IMR-90 (cell line): ENCODE data around the gene NMUR1.

Experiments
- BHLHE40 ChIP-seq: fragments of 150-350 bp; IDR thresholded peaks from 2 replicates; pipeline ENCODE4 v1.6.1; 2016; ENCODE audit warnings: mild to moderate bottlenecking, low read depth, low read length
- CEBPB ChIP-seq: IDR thresholded peaks from 2 replicates; pipeline ENCODE4 v1.6.1; 2012; ENCODE audit warnings: low read depth, low read length, improper control_type of control experiment
- CHD1 ChIP-seq: IDR thresholded peaks from 2 replicates; pipeline ENCODE4 v1.6.1; 2012; ENCODE audit warnings: low read depth, low read length, improper control_type of control experiment
- CTCF ChIP-seq: conservative IDR thresholded peaks from 2 replicates; pipeline ENCODE4 v1.5.1; 2012; ENCODE audit warnings: mild to moderate bottlenecking, low read depth, low read length, improper control_type of control experiment
- FOS ChIP-seq: fragments of 150-350 bp; IDR thresholded peaks from 2 replicates; pipeline ENCODE4 v1.6.1; 2016; ENCODE audit warnings: low read depth, low read length
- MAFK ChIP-seq: IDR thresholded peaks from 2 replicates; pipeline ENCODE4 v1.6.1; 2012; ENCODE audit warnings: low read depth, low read length, improper control_type of control experiment
- MXI1 ChIP-seq: IDR thresholded peaks from 2 replicates; pipeline ENCODE4 v1.6.1; 2012; ENCODE audit warnings: low read depth, mild to moderate bottlenecking, low read length, moderate library complexity, borderline replicate concordance
- NFE2L2 ChIP-seq: fragments of 150-350 bp; IDR thresholded peaks from 2 replicates; pipeline ENCODE4 v1.6.1; 2016; ENCODE audit warnings: low read depth, mild to moderate bottlenecking, low read length
- POLR2A ChIP-seq: IDR thresholded peaks from 2 replicates; pipeline ENCODE4 v1.6.1; 2012; ENCODE audit warnings: mild to moderate bottlenecking, low read depth, low read length
- RAD21 ChIP-seq: IDR thresholded peaks from 2 replicates; pipeline ENCODE4 v1.6.1; 2012; ENCODE audit warnings: low read length, improper control_type of control experiment
- RCOR1 ChIP-seq: IDR thresholded peaks from 2 replicates; pipeline ENCODE4 v1.6.1; 2012; ENCODE audit warnings: mild to moderate bottlenecking, low read length, improper control_type of control experiment; ENCODE audit not compliant: insufficient replicate concordance
- RFX5 ChIP-seq: IDR thresholded peaks from 2 replicates; pipeline ENCODE4 v1.8.0; 2012; ENCODE audit warnings: low read depth, mild to moderate bottlenecking, low read length, moderate library complexity
- SMC3 ChIP-seq: fragments of 150-350 bp; IDR thresholded peaks from 2 replicates; pipeline ENCODE4 v1.6.1; 2016; ENCODE audit warnings: low read depth, mild to moderate bottlenecking, antibody characterized with exemption, low read length, moderate library complexity
- USF2 ChIP-seq: fragments of 150-350 bp; IDR thresholded peaks from 2 replicates; pipeline ENCODE4 v1.6.1; 2017; ENCODE audit warnings: mild to moderate bottlenecking, antibody characterized with exemption, low read length, low read depth

GRCh38 chr2:231548752-231549151, 18.5 kb upstream of the NMUR1 start:
- TF ChIP-seq CTCF (no peak), MAFK (no peak), MXI1 (no peak), BHLHE40 (no peak), CHD1 (no peak), NFE2L2 (no peak), RAD21 (no peak), POLR2A (no peak), FOS (no peak), USF2 (no peak), RCOR1 (no peak), SMC3 (no peak), RFX5 (no peak), CEBPB (no peak)
